OCI-LY7 (cell line): Measurements from ENCODE around the gene SCTR.

Source experiments
- CTCF ChIP-seq: fragments of 200-600 bp; sonication (generic); conservative IDR thresholded peaks from 2 replicates; pipeline ENCODE4 v1.5.1; 2014; ENCODE audit warnings: mild to moderate bottlenecking, antibody characterized with exemption, low read length, moderate library complexity, mixed read lengths
- EZH2phosphoT487 ChIP-seq: fragments of 200-600 bp; sonication (generic); IDR thresholded peaks from 2 replicates; pipeline ENCODE4 v1.6.1; 2018; ENCODE audit warnings: low read depth, borderline replicate concordance, mild to moderate bottlenecking, mixed run types, antibody characterized with exemption, low read length, moderate library complexity, mixed read lengths

GRCh38 chr2:119440873-119441272, 83.4 kb downstream of the SCTR start:
- TF ChIP-seq CTCF, result no peak
- no peak for TF ChIP-seq EZH2phosphoT487
